HG02938 (cell line): Measurements from ENCODE around the gene ADCYAP1R1.
"Not testable (repeated sequence)": the region's sequence is repeated elsewhere in the genome, so short reads cannot be mapped to it uniquely, and the experiment has no call there.

Experiments used
- ATAC-seq: cut with Tn5 transposase; IDR thresholded peaks from one replicate; pipeline ENCODE4 v1.9.1; 2021; ENCODE audit warnings: mild to moderate bottlenecking, moderate library complexity; ENCODE audit not compliant: unreplicated experiment

ADCYAP1R1 gene

GRCh38 chr7:31126976-31127375 lies 74.9 kb downstream of the ADCYAP1R1 start:
- ATAC-seq, result no peak

GRCh38 chr7:31129067-31129466 lies 77.0 kb downstream of the ADCYAP1R1 start:
- no peak for ATAC-seq

- ATAC-seq, result no peak
Measured at GRCh38 chr7:31133497-31133896, 81.4 kb downstream of the ADCYAP1R1 start.

GRCh38 chr7:31134246-31135188 lies 82.4 kb downstream of the ADCYAP1R1 start:
- no peak for ATAC-seq

- no peak for ATAC-seq
Measured at GRCh38 chr7:31137234-31137633, 85.1 kb downstream of the ADCYAP1R1 start.

GRCh38 chr7:31145339-31145738 lies 93.2 kb downstream of the ADCYAP1R1 start:
- no peak for ATAC-seq

GRCh38 chr7:31146030-31146429 lies 93.9 kb downstream of the ADCYAP1R1 start:
- ATAC-seq, result no peak

- no peak for ATAC-seq
Measured at GRCh38 chr7:31146538-31146937, 94.4 kb downstream of the ADCYAP1R1 start.

GRCh38 chr7:31151849-31152248 lies 99.7 kb downstream of the ADCYAP1R1 start:
- no peak for ATAC-seq

GRCh38 chr7:31153318-31153717 lies 101.2 kb downstream of the ADCYAP1R1 start:
- not testable (repeated sequence) for ATAC-seq

GRCh38 chr7:31160941-31161340 lies 108.8 kb downstream of the ADCYAP1R1 start:
- ATAC-seq, result no peak
